Measurements from ENCODE around the gene ZAP70.
"Not testable (repeated sequence)": the region's sequence is repeated elsewhere in the genome, so short reads cannot be mapped to it uniquely, and the experiment has no call there.

Gene ZAP70

GRCh38 chr2:97713296-97714083 lies at the start of gene ZAP70:
TSS of gene ZAP70 (plus strand) at chr2:97713576. CDS start at chr2:97724037, 10,461 bp downstream.
- DNase-seq (ENCODE audit: low read depth): peak; percentile 35

DNA sequence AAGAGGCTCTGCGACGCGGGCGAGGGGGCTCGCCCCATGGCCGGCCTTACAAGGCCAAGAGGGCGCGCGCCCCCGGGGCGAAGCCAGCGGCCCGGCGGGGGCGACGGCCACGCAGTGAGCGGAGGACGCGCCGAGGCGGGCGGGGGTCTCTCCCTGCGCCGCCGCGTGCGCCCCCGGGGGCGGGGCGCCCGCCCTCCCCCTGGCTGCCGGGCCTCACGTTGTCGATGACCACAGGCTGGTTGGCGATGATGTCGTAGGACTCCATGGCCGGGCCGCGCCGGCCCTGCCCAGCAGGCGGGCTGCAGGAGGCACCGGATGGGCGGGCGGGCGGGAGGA lies 49.8 kb upstream of the ZAP70 start:
- no peak for DNase-seq (ENCODE audit: low read depth)

DNA sequence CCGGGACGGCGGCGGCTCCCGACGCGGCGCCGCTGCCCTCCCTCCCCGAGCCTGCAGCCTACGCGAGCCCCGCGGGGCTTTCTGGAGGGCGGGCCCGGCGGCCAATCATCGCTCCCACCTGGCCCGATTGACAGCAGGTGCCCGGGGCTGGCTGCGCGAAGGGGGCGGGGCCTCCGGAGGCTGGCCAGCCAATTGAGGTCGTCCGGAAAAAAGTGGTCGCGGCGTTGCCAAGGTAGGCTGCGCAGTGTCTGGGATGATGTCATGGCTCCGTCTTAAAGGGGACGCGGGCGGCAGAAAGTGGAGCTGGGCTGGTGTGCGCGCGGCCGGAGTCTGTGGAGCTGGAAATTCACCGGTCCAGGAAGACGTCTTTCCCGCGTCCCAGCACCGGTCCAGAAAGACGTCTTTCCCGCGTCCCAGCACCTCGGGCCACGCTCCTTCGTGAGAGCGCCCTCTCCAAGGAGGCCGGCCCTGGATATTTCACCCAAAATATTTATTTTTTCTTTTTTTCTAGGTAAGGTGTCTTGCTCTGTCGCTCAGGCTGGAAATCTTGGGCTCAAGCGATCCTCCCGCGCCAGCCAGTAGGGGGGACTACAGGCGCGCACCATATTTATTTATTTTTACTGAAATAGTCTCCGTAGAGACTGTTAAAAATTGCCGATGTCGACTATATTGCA lies 49.3 kb upstream of the ZAP70 start, which contains the start of gene ACTR1B:
Gene ACTR1B (minus strand): TSS at position 83 of the 674 bp plus-strand sequence. CDS start 154 bp downstream, outside the sequence.
- peak; percentile 95 for DNase-seq (ENCODE audit: low read depth)

GRCh38 chr2:97664636-97664970 lies 48.8 kb upstream of the ZAP70 start:
- no peak for DNase-seq (ENCODE audit: low read depth)

DNA sequence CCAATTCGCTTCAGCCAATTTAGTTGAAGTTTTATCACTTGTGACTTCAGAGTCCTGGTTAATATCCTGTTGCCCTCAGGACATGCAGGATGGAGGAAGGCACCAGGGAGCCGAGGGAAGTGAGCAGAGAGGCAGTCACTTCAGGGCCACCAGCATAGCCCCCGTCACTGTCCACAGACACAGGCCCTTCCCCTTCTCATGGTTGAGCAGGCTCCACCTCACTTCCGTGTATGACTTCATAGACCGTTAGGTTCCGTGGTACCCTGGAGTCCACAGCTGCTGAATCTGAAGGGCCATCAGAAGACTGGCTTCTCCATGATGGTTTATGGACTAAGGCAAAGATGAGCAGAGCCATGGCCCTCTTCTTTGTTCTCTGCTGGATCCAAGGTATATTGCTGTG lies 43.9 kb upstream of the ZAP70 start, which contains the start of gene C2orf92:
Gene C2orf92 (plus strand): TSS at position 266 of the 400 bp plus-strand sequence. CDS start 76 bp downstream, at position 342.
- DNase-seq (ENCODE audit: low read depth): no peak

DNA sequence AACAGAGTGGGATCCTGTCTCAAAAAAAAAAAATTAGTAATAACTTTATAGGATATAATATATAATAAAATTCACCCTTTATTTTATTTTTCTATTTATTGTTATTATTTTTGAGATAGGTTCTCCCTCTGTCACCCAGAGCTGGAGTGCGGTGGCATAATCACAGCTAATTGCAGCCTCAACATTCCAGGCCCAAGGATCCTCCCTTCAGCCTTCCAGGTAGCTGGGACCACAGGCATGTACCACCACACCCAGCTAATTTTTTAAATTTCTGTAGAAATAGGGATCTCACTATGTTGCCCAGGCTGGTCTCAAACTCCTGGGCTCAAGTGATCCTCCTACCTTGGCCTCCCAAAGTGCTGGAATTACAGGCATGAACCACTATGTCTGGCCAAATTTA lies 42.9 kb upstream of the ZAP70 start:
- DNase-seq (ENCODE audit: low read depth): no peak

DNA sequence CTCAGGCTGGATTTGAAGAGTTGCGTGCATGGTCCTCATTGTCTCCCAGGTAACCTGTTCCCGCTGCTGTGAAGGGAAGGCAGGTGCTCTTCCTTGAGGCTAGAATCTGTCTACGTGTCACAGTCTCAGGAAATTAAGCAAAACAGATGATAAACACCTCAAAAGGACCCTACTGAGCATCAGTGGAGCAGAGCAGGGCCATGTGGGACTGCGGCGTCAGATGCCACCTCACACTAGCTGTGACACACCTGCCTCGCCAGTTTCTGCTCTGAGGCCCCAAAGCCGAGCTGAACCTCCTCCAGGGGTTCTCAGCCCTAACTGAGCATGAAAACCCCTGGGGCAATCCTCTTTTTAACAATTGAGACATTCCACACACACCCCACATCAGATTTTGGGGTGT lies 41.9 kb upstream of the ZAP70 start:
- no peak for DNase-seq (ENCODE audit: low read depth)

GRCh38 chr2:97672606-97673140 lies 40.7 kb upstream of the ZAP70 start:
- not testable (repeated sequence) for DNase-seq (ENCODE audit: low read depth)

- no peak for DNase-seq (ENCODE audit: low read depth)
These were observed 40.0 kb upstream of the ZAP70 start for GRCh38 chr2:97673182-97673914.

GRCh38 chr2:97673915-97674283 lies 39.5 kb upstream of the ZAP70 start:
- DNase-seq (ENCODE audit: low read depth): no peak

DNA sequence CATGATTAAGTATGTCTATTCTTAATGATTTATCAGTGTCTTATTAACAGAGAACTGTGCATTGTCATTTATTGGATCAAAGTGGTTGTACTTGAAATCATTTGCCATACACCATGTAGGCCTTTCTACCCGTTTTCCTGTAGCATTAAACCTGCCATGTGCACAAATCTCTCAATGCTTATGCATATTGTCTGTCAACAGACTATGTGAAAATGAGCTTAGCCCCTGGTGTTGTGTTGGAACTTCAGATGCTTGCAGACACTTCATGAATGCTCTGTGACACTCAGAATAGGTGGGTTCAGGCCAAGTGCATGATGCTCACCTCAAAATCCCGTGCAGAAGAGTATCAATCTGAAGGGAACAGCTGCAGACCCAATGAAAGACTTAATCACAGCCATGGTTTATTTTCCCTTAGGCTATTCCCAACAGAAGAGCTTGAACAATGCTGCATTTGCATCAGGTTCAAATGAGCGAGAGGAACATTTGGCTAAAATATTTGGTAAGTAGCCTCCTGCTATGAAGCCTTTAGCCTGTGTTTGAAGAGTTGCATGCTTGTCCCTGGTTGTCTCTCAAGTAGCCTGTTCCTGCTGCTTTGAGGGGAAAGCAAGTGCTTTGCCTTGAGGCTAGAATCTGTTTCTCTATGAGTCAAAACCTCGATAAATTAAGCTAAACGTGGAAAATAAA lies 37.8 kb upstream of the ZAP70 start:
- no peak for DNase-seq (ENCODE audit: low read depth)

DNA sequence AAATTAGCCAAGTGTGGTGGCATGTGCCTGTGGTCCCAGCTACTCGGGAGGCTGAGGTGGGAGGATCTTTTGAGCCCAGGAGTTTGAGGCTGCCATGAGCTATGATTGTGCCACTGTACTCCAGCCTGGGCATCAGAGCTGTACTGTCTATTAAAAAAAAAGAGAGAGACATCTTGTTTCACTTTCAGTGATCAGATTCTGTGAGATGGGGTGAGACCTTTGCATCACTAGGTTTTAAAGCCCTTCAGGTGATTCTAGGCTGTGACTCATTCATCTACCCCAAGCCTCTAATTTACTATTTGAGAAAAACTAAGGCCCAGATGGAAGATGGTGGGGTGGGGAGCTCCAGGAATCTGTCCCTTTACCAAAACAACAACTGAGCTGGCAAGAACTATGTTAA lies 36.8 kb upstream of the ZAP70 start:
- DNase-seq (ENCODE audit: low read depth): no peak

DNA sequence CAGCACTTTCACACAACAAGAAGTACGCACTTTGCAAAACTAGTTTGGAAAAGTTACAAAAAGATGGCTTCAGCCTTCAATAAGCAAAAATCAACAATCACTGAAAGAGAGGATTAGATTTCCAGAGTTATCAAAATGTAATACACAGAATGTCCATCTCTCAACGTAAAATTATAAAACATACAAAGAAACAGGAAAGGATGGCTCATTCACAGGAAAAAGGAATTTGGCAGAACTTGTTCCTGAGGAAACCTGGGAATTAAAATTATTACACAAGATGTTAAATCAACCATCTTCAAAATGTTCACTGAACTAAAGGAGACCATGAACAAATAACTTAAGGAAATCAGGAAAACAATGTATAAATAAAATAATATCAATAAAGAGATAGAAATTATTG lies 35.9 kb upstream of the ZAP70 start:
- DNase-seq (ENCODE audit: low read depth): no peak

GRCh38 chr2:97678298-97678697 lies 35.1 kb upstream of the ZAP70 start:
- no peak for DNase-seq (ENCODE audit: low read depth)

DNA sequence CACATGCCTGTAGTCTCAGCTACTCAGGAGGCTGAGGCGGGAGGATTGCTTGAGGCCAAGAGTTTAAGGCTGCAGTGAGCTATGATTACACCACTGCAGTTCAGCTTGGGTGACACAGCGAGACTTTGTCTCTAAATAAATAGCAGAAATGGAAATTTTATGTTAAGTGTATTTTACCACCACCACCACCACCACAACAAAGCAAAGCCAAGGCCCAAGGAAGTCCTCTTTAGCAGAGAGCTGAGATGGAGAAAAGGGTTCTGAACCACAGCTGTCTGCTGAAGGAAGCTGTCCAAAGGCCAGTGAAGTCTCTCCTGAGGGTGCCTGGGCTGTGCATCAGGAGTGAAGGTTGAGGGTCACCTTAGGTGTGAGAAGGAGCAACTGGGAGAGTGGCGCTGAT lies 26.1 kb upstream of the ZAP70 start:
- not testable (repeated sequence) for DNase-seq (ENCODE audit: low read depth)

DNA sequence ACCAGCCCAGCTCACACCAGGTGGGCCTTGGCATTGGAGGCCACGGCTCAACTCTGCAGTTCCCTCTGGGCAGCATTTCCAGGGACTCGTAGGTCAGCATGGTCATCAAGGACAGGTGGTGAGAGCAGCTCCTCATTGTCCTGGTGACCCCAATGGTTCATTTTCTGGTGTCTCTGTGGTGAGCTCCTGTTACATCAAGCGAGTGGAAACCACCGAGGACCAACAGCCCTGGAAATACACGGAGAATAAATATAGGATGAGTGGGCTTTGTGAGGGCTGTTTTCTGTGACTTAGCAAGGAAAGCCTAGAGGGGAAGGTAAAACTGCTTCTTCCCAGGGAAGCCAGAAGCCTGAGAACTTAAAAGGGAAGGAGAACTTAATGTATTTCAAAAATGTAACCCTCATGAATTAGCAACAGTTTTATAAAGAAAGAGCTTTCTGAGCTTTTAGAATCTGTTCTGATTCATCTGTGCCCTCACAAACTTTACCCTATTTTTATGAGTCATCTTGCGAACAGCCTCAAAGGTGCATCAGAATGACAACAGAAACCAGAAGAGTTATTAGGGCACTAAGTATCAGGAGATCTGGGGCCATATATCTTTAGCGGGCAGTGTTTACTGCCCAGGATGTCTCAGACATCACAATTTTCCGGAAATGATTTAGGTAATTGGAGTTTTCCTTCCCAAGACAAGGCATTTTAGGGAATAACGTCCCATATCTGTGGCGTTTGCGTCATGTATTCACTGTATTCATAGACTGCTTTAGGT lies 25.1 kb upstream of the ZAP70 start:
- no peak for DNase-seq (ENCODE audit: low read depth)

DNA sequence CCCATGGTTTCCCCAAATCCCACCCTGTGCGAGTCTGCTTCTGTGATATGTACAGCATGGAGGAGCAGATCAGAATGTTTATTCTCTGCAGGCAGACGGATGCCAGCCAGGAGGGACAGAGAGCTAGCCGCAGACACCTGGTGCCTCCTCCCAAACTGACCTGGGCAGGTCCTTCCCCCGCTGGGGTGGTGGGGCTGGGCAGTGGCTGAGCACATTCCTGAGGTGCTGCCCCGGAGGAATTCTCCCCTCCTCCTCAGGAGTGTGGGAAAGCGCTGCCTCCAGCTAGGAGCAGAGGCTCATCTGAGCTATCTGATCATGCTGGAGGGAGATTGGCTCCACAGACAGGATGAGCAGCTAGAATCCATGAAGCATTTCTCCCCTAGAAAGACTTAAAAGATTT lies 22.2 kb upstream of the ZAP70 start:
- no peak for DNase-seq (ENCODE audit: low read depth)

DNA sequence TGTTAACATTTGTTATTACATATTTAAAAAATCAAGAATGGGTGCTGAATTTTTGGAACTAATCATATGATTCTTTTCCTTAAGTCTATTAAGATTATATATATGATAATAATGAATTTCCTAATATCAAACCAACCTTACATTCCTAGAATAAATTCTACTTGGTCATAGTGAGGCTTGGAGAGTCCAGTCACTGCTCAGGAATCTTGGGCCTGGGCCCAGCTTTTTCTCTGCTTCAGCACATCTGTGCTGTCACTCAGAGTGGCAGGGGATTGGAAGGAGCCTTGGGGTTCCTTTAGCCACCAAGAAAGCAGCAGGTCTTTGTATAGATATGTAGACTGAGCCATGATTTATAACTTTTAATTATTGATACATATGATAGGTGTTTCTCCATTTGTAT lies 19.9 kb upstream of the ZAP70 start:
- DNase-seq (ENCODE audit: low read depth): no peak

GRCh38 chr2:97695744-97696143 lies 17.6 kb upstream of the ZAP70 start:
- no peak for DNase-seq (ENCODE audit: low read depth)

DNA sequence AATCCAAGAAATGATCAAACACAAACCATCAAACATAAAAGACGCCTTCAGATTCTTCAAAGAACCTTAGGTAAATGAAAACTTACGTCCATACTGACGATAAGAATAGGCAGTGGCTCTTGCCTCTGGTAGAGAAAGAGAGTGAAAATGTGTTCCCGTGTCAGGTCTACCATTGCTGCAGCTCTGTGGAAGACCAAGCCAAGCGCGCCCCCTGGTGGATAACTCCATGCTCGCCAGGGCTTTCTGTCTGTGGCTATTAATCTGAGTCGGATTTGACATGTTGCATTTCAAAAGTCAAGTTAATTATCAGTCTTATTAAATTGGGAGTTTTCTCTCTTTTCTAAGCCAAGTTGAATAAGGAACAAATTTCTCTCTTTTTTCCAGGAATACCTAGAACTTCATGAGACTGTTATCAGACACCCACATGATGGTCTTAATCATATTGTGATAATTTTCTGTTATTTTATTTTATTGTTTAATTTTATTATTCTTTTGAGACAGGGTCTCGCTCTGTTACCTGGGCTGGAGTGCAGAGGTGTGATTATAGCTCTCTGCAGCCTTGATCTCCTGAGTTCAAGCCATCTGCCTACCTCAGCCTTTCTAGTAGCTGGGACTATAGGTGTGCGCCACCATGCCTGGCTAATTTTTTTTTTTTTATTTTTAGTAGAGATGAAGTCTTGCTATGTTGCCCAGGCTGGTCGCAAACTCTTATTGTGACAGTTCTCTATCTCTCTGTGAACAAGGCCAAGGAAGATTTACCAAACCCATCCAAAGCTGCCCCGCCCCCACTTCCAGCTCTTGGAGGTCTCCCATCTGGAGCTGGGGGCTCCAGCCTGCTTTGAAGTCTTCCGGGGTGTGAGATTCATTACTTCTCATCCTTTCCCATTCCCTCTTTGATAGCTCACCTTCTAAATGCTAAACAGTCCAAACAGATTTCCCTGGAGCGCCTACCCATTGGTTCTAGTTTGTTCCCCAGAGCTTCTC lies 15.8 kb upstream of the ZAP70 start:
- peak; percentile 94 for DNase-seq (ENCODE audit: low read depth)

Data from stimulated activated CD8-positive, alpha-beta memory T cell treated with anti-CD3 and anti-CD28 coated beads, Interleukin-12 subunit alpha, Interleukin-12 subunit beta, amount 100 ng/mL, for 1 hour (primary cell).